Prostate gland (tissue), 2 donors: ENCODE measurements around the gene CHCHD6. TPM values are rescaled to one million over a fixed set of nuclear protein-coding genes. Genes with fewer than 3 reads are reported as not detected.

Experiments used
- DNase-seq: peaks from one replicate; pipeline ENCODE4 v3.0.0-alpha.2; 2019; ENCODE audit warnings: low spot score
- H3K27ac ChIP-seq, 2 donors: fragments of 200-600 bp; sonication (generic); 2 replicates each; pipeline ENCODE4 v1.5.1; 2017 to 2019
- H3K27me3 ChIP-seq: fragments of 200-600 bp; sonication (generic); replicated peaks from 2 replicates; pipeline ENCODE4 v1.5.1; 2019; ENCODE audit not compliant: insufficient read depth
- H3K36me3 ChIP-seq, 2 donors: fragments of 200-600 bp; sonication (generic); 1 replicate in 1 of 2; 2 replicates in 1 of 2; pipeline versions ENCODE4 v1.5.1 to v1.8.1; 2017 to 2019
- H3K4me1 ChIP-seq: fragments of 200-600 bp; sonication (generic); replicated peaks from 2 replicates; pipeline ENCODE4 v1.5.1; 2019
- H3K4me3 ChIP-seq, 2 donors: fragments of 200-600 bp; sonication (generic); 2 replicates each; pipeline ENCODE4 v1.5.1; 2017 to 2019
- H3K9me3 ChIP-seq: fragments of 200-600 bp; sonication (generic); 2 replicates; pipeline ENCODE4 v1.5.1; 2017
- POLR2A ChIP-seq: fragments of 450-650 bp; IDR thresholded peaks from one replicate; pipeline ENCODE4 v1.6.1; 2016; ENCODE audit warnings: antibody characterized with exemption, mild to moderate bottlenecking
- POLR2AphosphoS5 ChIP-seq: sonication (generic); formaldehyde crosslinking; IDR thresholded peaks from one replicate; pipeline ENCODE4 v1.6.1; 2017; ENCODE audit warnings: antibody characterized with exemption
- WGBS: methylation state at CpG from one replicate; pipeline ENCODE4 v1.1.5; 2018; 5-methylcytosine and 5-hydroxymethylcytosine counted together
- intact Hi-C: fragments of 100-400 bp; cut with DNase I; formaldehyde crosslinking; loops from one replicate; pipeline ENCODE4 v1.14.2; 2022
- total RNA-seq, 2 donors: library from RNA; depleted of rRNA; stranded (reverse); fragments of >200 nt; gene quantifications; one replicate each; pipeline ENCODE4 v1.1.0, GENCODE V29; 2016
- TF ChIP-seq, protein P1 (sequence below), 4 experiments: fragments of 200-600 bp in 2 of 4; fragments of 450-650 bp in 2 of 4; sonication (generic) in 2 of 4; IDR thresholded peaks; 1 replicate in 3 of 4; 2 replicates in 1 of 4; pipeline ENCODE4 v1.5.1; 2016 to 2019; ENCODE audit warnings: antibody characterized with exemption in 4 of 4, mild to moderate bottlenecking in 2 of 4, moderate library complexity in 2 of 4

Gene CHCHD6
- total RNA-seq, 2 donors from 2014 or later, result 13.9 to 34.4 TPM

DNA sequence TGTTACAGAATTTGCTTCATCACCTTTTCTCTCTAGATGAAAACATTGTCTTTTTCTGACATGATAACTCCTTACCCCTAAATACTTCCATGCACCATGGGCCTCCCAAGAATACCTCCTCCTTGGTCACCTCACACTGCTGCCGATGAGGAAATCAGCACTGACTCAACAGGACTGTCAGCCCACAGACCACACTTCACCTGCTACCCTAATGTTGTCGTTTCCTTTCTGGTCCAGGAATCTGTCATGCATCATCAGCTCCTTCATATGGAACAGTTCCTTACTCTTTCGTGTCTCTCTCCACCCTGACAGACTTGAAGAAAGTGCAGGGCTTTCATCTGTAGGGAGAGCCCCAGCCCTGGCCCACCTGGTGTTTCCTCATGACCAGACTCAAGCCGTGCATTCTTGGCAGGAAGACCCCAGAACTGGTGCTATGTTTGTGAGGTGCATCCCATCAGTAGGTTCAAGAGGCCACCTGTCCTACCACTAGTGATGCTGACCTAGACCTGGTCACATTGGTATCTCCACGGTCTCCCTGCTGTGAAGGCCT, 237.8 kb downstream of the CHCHD6 start:
- Histone ChIP-seq H3K27ac (no peak overlapping the region), H3K36me3 (no peaks in the 10 kb centered on the region), H3K9me3 (no peaks in the 10 kb centered on the region), H3K4me1 (no peaks in the 10 kb centered on the region), H3K27me3 (no peaks in the 10 kb centered on the region), H3K4me3 (no peak overlapping the region)
- whole genome bisulfite sequencing, result 93% methylated on average over 5 of the region's 5 CpGs
- no peak for DNase-seq
- TF ChIP-seq POLR2AphosphoS5 (no peak), POLR2A (no peak)
- TF ChIP-seq, protein P1, sequence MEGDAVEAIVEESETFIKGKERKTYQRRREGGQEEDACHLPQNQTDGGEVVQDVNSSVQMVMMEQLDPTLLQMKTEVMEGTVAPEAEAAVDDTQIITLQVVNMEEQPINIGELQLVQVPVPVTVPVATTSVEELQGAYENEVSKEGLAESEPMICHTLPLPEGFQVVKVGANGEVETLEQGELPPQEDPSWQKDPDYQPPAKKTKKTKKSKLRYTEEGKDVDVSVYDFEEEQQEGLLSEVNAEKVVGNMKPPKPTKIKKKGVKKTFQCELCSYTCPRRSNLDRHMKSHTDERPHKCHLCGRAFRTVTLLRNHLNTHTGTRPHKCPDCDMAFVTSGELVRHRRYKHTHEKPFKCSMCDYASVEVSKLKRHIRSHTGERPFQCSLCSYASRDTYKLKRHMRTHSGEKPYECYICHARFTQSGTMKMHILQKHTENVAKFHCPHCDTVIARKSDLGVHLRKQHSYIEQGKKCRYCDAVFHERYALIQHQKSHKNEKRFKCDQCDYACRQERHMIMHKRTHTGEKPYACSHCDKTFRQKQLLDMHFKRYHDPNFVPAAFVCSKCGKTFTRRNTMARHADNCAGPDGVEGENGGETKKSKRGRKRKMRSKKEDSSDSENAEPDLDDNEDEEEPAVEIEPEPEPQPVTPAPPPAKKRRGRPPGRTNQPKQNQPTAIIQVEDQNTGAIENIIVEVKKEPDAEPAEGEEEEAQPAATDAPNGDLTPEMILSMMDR (IDR thresholded peaks at IDR 0.05), result no peak
- intact Hi-C loops, result no loop called here

DNA sequence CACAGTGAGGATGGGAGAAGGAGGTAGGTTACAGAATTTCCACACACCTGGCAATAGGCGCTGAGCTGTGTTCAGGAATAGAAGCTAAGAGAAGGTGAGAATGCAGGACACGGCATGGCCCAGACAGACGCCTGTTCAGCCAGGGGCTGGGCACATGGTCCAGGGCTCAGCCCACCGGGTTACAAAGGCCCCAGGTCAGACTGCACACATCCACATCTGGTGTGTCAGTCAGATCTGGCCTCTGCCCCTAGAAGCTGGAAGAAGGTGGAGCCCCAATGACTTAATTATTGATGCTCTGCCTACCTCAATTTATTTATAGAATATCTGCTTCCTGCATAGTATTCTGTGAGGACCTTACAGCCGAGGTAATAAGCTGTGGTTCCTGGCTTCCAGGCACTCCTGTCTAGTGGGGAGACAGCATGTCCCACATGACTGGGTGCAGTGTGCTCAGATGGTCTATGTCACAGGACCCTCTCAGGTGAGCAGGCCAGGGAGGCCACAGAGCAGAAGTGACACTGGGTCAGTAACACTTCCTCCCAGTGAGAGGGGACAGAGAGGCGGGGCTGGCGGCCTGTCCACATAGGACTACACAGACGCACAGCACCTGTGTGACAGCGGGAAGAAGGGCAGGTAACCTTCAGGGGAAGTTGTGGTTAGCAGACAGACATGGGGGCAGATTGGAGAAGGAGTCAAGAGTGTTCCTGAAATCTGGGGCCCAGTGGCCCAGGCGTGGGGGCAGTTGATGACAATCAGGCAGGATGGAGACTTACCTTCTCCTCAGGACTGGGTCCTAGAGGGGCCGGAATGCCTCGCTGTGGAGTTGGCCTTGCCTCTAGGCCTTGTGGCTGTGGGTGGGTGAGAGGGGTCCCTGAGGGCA, 240.3 kb downstream of the CHCHD6 start:
- intact Hi-C loops, result no loop called here
- no peak for DNase-seq
- WGBS, result 96% methylated on average over 12 of the region's 12 CpGs

DNA sequence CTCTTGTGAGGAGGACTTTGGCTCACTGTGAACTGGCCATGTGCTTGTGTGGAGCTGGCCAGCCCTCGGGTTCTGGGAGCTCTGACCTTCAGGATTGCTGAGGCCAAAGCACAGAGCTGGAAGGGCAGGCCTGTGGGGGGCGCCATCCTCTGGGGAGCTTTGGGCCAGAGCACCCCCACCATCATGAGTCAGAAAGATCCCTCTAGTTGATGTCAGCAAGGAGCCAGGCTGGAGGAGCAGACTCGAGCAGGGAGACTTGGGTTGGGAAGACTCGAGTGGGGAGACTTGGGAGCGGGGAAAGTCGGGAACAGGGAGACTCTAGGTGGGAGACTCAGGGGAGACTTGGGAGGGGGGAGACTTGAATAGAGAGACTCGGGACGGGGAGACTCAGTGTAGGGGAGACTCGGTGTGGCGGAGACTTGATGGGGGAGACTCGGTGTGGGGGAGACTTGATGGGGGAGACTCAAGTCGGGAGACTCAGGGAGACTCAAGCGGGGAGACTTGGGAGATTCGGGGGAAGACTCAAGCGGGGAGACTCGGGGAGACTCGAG, 241.2 kb downstream of the CHCHD6 start:
- H3K4me3 ChIP-seq, result no peak overlapping the region
- intact Hi-C loops, result no loop called here
- no peak overlapping the region for H3K27ac ChIP-seq
- no peak for DNase-seq
- WGBS, result 89% methylated on average over 17 of the region's 17 CpGs
- H3K4me1 ChIP-seq, result no peaks in the 10 kb centered on the region
- TF ChIP-seq POLR2AphosphoS5, result no peak
- TF ChIP-seq, protein P1 (IDR thresholded peaks at IDR 0.05), result no peak
- TF ChIP-seq POLR2A, result no peak
- no peaks in the 10 kb centered on the region for H3K9me3 ChIP-seq
- no peaks in the 10 kb centered on the region for H3K27me3 ChIP-seq
- H3K36me3 ChIP-seq, result no peaks in the 10 kb centered on the region

More for the DNA sequence above, 240.3 kb downstream of the CHCHD6 start:
- no peak overlapping the region for H3K4me3 ChIP-seq
- no peak overlapping the region for H3K27ac ChIP-seq
- no peaks in the 10 kb centered on the region for H3K36me3 ChIP-seq
- no peaks in the 10 kb centered on the region for H3K4me1 ChIP-seq
- no peaks in the 10 kb centered on the region for H3K9me3 ChIP-seq
- TF ChIP-seq POLR2AphosphoS5 (no peak), POLR2A (no peak)
- TF ChIP-seq, protein P1 (IDR thresholded peaks at IDR 0.05), result no peak
- H3K27me3 ChIP-seq, result no peaks in the 10 kb centered on the region

DNA sequence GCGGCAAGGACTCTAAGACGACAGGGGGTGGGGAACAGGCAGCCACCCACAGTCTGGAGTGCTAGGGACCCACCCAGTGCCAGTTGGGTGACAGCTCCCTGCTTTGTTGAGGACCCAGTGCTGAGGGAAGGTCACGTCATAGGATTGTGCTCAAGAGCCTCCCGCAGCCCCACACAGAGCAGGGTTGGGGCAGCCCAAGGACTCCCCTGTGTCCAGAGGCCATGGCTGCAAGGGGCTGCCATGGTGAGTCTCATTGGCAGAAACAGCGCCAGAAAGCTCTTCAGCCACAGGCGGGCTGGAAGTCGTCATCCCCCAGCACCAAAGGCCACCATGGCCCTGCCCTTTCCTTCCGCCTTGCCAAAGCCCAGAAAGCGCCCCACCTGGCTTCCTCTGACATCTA, 241.9 kb downstream of the CHCHD6 start:
- intact Hi-C loops, result no loop called here
- Histone ChIP-seq H3K4me3 (no peak overlapping the region), H3K4me1 (no peaks in the 10 kb centered on the region), H3K27ac (no peak overlapping the region), H3K27me3 (no peaks in the 10 kb centered on the region), H3K36me3 (no peaks in the 10 kb centered on the region), H3K9me3 (no peaks in the 10 kb centered on the region)
- WGBS, result 92% methylated on average over 9 of the region's 9 CpGs
- TF ChIP-seq, protein P1 (IDR thresholded peaks at IDR 0.05), result no peak
- TF ChIP-seq POLR2A (no peak), POLR2AphosphoS5 (no peak)
- DNase-seq, result no peak
